Endothelial cell of umbilical vein (primary cell): ENCODE measurements around the gene C12orf57. TPM values are rescaled to one million over a fixed set of nuclear protein-coding genes. Genes with fewer than 3 reads are reported as not detected.

ENCODE experiments used
- BruUV-seq: library from RNA; stranded (reverse); fragments of 400-500 nt; replicated peaks from 2 replicates; lab custom pipeline; 2021; lab: Mats Ljungman, UMichigan
- CTCF ChIA-PET: fragments of 300-600, 350-600 bp; sonication (Branson Sonifier 250); formaldehyde crosslinking; loops from one replicate; lab custom pipeline; 2021; ENCODE audit warnings: antibody characterized with exemption, inconsistent platforms; lab: Charles Lee
- POLR2A ChIA-PET: fragments of 300-600, 350-600 bp; sonication (Branson Sonifier 250); formaldehyde crosslinking; loops from one replicate; lab custom pipeline; 2021; ENCODE audit warnings: antibody characterized with exemption, inconsistent platforms; lab: Charles Lee
- DNase-seq: peaks from one replicate; pipeline ENCODE4 v3.0.0-alpha.2; 2011; ENCODE audit warnings: low read depth, low spot score
- FAIRE-seq: peaks from 2 replicates; lab custom pipeline; 2011; peaks lifted over from hg19 to GRCh38; lab: Jason Lieb, UNC
- H2AFZ ChIP-seq: 2 replicates; pipeline ENCODE4 v1.6.0; 2012; ENCODE audit warnings: low read depth, low read length, control low read depth, inconsistent platforms
- H3K27ac ChIP-seq: 2 replicates; pipeline ENCODE4 v1.5.1; 2011; ENCODE audit warnings: low read depth, mild to moderate bottlenecking, control low read depth, low read length, moderate library complexity; ENCODE audit not compliant: insufficient read depth
- H3K27me3 ChIP-seq, 2 experiments: 2 replicates each; pipeline versions ENCODE4 v1.6.0 to v1.6.1; 2011; ENCODE audit warnings: low read length in 2 of 2, mixed read lengths in 1 of 2; ENCODE audit not compliant: control insufficient read depth in 2 of 2, insufficient read depth in 2 of 2
- H3K36me3 ChIP-seq, 2 experiments: 2 replicates in 1 of 2; 3 replicates in 1 of 2; pipeline ENCODE4 v1.5.1; 2011; ENCODE audit warnings: low read length in 2 of 2, mild to moderate bottlenecking in 1 of 2, moderate library complexity in 1 of 2; ENCODE audit not compliant: control insufficient read depth in 2 of 2, insufficient read depth in 2 of 2; ENCODE audit errors: extremely low read depth in 1 of 2
- H3K4me1 ChIP-seq: 3 replicates; pipeline ENCODE4 v1.5.1; 2011; ENCODE audit warnings: mild to moderate bottlenecking, low read length; ENCODE audit not compliant: control insufficient read depth, insufficient read depth; ENCODE audit errors: extremely low read depth
- H3K4me2 ChIP-seq: 2 replicates; pipeline ENCODE4 v1.6.1; 2011; ENCODE audit warnings: low read length, control low read depth, mixed read lengths; ENCODE audit not compliant: insufficient read depth
- H3K4me3 ChIP-seq, 3 experiments: fragments of 200-600 bp in 1 of 3; sonication (generic), shearing (Covaris generic) in 1 of 3; replicated peaks in 1 of 3; 2 replicates each; pipeline ENCODE4 v1.5.1; 2011 to 2016; ENCODE audit warnings: control low read depth in 3 of 3, low read length in 3 of 3, mild to moderate bottlenecking in 2 of 3, inconsistent platforms in 1 of 3, low read depth in 1 of 3, moderate library complexity in 1 of 3; ENCODE audit not compliant: insufficient read depth in 1 of 3
- H3K79me2 ChIP-seq: 2 replicates; pipeline ENCODE4 v1.6.0; 2012; ENCODE audit warnings: low read length, inconsistent platforms; ENCODE audit not compliant: control insufficient read depth, insufficient read depth
- H3K9ac ChIP-seq: replicated peaks from 2 replicates; pipeline ENCODE3; 2011; ENCODE audit warnings: low read length, control low read depth; ENCODE audit not compliant: insufficient read depth; ENCODE audit errors: extremely low read depth
- H3K9me1 ChIP-seq: replicated peaks from 3 replicates; pipeline ENCODE4 v1.6.0; 2011; ENCODE audit warnings: mild to moderate bottlenecking, low read length; ENCODE audit not compliant: control insufficient read depth, insufficient read depth; ENCODE audit errors: extremely low read depth
- H3K9me3 ChIP-seq: replicated peaks from 2 replicates; pipeline ENCODE4 v1.5.1; 2012; ENCODE audit warnings: low read length, inconsistent platforms; ENCODE audit not compliant: control insufficient read depth, insufficient read depth
- H4K20me1 ChIP-seq: replicated peaks from 2 replicates; pipeline ENCODE3; 2011; ENCODE audit warnings: mild to moderate bottlenecking, low read length; ENCODE audit not compliant: control insufficient read depth, insufficient read depth; ENCODE audit errors: extremely low read depth
- EZH2 ChIP-seq: IDR thresholded peaks from 2 replicates; pipeline ENCODE4 v1.6.1; 2012; ENCODE audit warnings: borderline replicate concordance, low read depth, mild to moderate bottlenecking, moderate library complexity, low read length, inconsistent platforms; ENCODE audit not compliant: severe bottlenecking
- FOS ChIP-seq: IDR thresholded peaks from 2 replicates; pipeline ENCODE4 v1.6.1; 2011; ENCODE audit warnings: mild to moderate bottlenecking, low read length, moderate library complexity, borderline replicate concordance; ENCODE audit not compliant: insufficient read depth
- GATA2 ChIP-seq: IDR thresholded peaks from 2 replicates; pipeline ENCODE4 v1.7.0; 2011; ENCODE audit warnings: low read depth, mild to moderate bottlenecking, moderate library complexity, mixed read lengths, low read length; ENCODE audit not compliant: insufficient read length, insufficient read depth
- JUN ChIP-seq: IDR thresholded peaks from 2 replicates; pipeline ENCODE4 v1.6.1; 2011; ENCODE audit warnings: borderline replicate concordance, low read depth; ENCODE audit not compliant: insufficient read length, insufficient read depth
- MAX ChIP-seq: IDR thresholded peaks from 2 replicates; pipeline ENCODE4 v1.6.1; 2011; ENCODE audit not compliant: insufficient read depth, insufficient read length
- MYC ChIP-seq: IDR thresholded peaks from one replicate; pipeline ENCODE4 v1.6.1; 2011; ENCODE audit warnings: mild to moderate bottlenecking, low read depth, low read length
- POLR2A ChIP-seq: IDR thresholded peaks from 2 replicates; pipeline ENCODE4 v1.6.1; 2012; ENCODE audit warnings: low read depth, mild to moderate bottlenecking, control low read depth, low read length
- POLR2AphosphoS5 ChIP-seq: IDR thresholded peaks from 2 replicates; pipeline ENCODE4 v1.6.1; 2012; ENCODE audit warnings: low read depth, mild to moderate bottlenecking, control low read depth, low read length, moderate library complexity; ENCODE audit not compliant: insufficient read depth
- dilution Hi-C: fragments of 300-500 bp; cut with MboI; formaldehyde crosslinking; loops from one replicate; pipeline ENCODE4 v1.15.0; 2019; ENCODE audit warnings: low sequenced_read_pairs; ENCODE audit not compliant: extremely low pct_ligation_motif_present
- intact Hi-C: fragments of 100-400 bp; cut with micrococcal nuclease; formaldehyde crosslinking; loops from one replicate; pipeline ENCODE4 v1.10.0; 2022
- polyA plus RNA-seq, 4 experiments: library from polyadenylated mRNA; depleted of rRNA in 3 of 4; stranded (reverse) in 3 of 4; unstranded in 1 of 4; fragments of >200 nt; gene quantifications; 2 replicates each; pipeline versions ENCODE4 v1.2.1 to v1.2.3, GENCODE V29; 2011 to 2012; ENCODE audit warnings: missing spikeins in 1 of 4
- total RNA-seq: library from RNA; stranded (reverse); gene quantifications from 2 replicates; pipeline ENCODE4 v1.2.3, GENCODE V29; 2021
- TF ChIP-seq, protein P1 (sequence below), 2 donors: IDR thresholded peaks; 1 replicate in 1 of 2; 2 replicates in 1 of 2; pipeline ENCODE4 v1.5.1; 2011; ENCODE audit warnings: low read length in 2 of 2, mild to moderate bottlenecking in 2 of 2, moderate library complexity in 2 of 2, control low read depth in 1 of 2, inconsistent platforms in 1 of 2, low read depth in 1 of 2; ENCODE audit not compliant: insufficient read depth in 1 of 2; ENCODE audit errors: extremely low read depth in 1 of 2

The C12orf57 gene
- total and polyA plus RNA-seq, 2 donors (not counting 3 experiments of a cell fraction or from before 2014, with no cell fraction given): 167 to 729 TPM

GRCh38 chr12:6978611-6979011, 34.8 kb downstream of the C12orf57 start:
- intact Hi-C loops: no loop called here

More at GRCh38 chr12:6978611-6979011, 34.8 kb downstream of the C12orf57 start:
- TF ChIP-seq GATA2: no peak
- TF ChIP-seq POLR2A: no peak
- TF ChIP-seq FOS: no peak
- no peak for TF ChIP-seq JUN
- TF ChIP-seq, protein P1, sequence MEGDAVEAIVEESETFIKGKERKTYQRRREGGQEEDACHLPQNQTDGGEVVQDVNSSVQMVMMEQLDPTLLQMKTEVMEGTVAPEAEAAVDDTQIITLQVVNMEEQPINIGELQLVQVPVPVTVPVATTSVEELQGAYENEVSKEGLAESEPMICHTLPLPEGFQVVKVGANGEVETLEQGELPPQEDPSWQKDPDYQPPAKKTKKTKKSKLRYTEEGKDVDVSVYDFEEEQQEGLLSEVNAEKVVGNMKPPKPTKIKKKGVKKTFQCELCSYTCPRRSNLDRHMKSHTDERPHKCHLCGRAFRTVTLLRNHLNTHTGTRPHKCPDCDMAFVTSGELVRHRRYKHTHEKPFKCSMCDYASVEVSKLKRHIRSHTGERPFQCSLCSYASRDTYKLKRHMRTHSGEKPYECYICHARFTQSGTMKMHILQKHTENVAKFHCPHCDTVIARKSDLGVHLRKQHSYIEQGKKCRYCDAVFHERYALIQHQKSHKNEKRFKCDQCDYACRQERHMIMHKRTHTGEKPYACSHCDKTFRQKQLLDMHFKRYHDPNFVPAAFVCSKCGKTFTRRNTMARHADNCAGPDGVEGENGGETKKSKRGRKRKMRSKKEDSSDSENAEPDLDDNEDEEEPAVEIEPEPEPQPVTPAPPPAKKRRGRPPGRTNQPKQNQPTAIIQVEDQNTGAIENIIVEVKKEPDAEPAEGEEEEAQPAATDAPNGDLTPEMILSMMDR (IDR thresholded peaks at IDR 0.05; ENCODE audit: extremely low read depth in 1 of 2, insufficient read depth in 1 of 2, low read depth in 1 of 2, low read length in 2 of 2): no peak
- TF ChIP-seq MYC: no peak
- TF ChIP-seq MAX: no peak
- TF ChIP-seq POLR2AphosphoS5: no peak
- no peak for TF ChIP-seq EZH2
- no TSS peak for BruUV-seq
- no peaks in the 10 kb centered on the region for H4K20me1 ChIP-seq
- FAIRE-seq (no peak), DNase-seq (no peak)
- H3K4me1 ChIP-seq: no peaks in the 10 kb centered on the region
- ChIA-PET CTCF (no interaction called here), POLR2A (no interaction called here)
- no peaks in the 10 kb centered on the region for H3K9me1 ChIP-seq
- H2AFZ ChIP-seq: no peak overlapping the region
- no peak overlapping the region for H3K9ac ChIP-seq
- dilution Hi-C loops: no loop called here
- no peaks in the 10 kb centered on the region for H3K79me2 ChIP-seq
- H3K27ac ChIP-seq: no peak overlapping the region
- peaks cover 20 to 38% of the 10 kb centered on the region in 2 experiments for H3K36me3 ChIP-seq
- no peak overlapping the region for H3K4me2 ChIP-seq
- no peak overlapping the region for H3K4me3 ChIP-seq
- H3K9me3 ChIP-seq: no peaks in the 10 kb centered on the region
- H3K27me3 ChIP-seq: no peaks in the 10 kb centered on the region
